ENCODE data around the gene EIF3K.

EIF3K gene

DNA sequence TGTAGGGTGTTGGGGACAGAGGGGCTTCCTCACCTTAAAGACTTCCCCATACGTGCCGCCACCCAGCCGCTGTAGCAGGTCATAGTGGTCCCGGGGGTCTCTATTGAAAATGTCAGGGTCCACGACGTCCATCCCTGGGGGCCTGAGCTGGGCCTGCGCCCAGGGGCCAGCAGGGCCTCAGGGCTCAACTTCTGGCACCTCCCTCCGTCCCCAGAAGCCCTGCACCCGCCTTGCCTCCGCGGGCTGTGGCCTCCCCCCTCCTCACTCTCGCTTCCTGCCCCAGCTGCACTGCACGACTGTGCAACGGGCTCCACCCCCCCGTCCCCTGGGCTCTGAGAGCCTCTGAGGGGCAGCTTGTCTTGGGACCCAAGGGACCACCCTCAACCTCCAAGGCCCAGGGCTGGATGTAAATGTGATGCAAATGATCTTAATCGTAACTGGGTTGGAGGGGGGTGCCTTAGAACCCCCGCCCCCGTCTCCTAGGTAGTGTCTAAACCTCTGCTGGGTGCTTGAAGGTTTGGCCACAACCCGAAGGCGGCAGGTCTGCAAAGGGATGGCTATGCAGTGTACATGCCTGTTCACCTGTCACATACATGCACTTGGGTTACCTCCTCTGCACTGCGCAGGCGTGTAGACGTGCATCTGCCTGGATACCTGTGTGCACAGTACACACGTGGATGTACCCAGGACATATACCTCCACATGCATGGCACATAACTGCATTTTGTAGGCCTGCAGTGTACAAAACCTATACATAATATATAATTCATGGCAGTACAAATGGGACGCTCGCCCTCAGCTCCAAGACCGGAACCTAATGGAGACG, 1.0 kb upstream of the EIF3K start, which contains the start of gene MAP4K1 (continued):
- no peak for TF ChIP-seq SP3 (tag by site-specific recombination; IDR thresholded peaks at IDR 0.05)
- TF ChIP-seq, protein P1, sequence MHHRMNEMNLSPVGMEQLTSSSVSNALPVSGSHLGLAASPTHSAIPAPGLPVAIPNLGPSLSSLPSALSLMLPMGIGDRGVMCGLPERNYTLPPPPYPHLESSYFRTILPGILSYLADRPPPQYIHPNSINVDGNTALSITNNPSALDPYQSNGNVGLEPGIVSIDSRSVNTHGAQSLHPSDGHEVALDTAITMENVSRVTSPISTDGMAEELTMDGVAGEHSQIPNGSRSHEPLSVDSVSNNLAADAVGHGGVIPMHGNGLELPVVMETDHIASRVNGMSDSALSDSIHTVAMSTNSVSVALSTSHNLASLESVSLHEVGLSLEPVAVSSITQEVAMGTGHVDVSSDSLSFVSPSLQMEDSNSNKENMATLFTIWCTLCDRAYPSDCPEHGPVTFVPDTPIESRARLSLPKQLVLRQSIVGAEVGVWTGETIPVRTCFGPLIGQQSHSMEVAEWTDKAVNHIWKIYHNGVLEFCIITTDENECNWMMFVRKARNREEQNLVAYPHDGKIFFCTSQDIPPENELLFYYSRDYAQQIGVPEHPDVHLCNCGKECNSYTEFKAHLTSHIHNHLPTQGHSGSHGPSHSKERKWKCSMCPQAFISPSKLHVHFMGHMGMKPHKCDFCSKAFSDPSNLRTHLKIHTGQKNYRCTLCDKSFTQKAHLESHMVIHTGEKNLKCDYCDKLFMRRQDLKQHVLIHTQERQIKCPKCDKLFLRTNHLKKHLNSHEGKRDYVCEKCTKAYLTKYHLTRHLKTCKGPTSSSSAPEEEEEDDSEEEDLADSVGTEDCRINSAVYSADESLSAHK (tag by site-specific recombination; IDR thresholded peaks at IDR 0.05) = no peak
- no peak for TF ChIP-seq ZNF596 (tag by site-specific recombination; IDR thresholded peaks at IDR 0.05)
- no peak for TF ChIP-seq KLF10 (tag by site-specific recombination; IDR thresholded peaks at IDR 0.05)
- TF ChIP-seq ZNF423 (tag by site-specific recombination; IDR thresholded peaks at IDR 0.05) = no peak
- TF ChIP-seq KLF8 (tag by site-specific recombination; IDR thresholded peaks at IDR 0.05) = no peak
- TF ChIP-seq SP2 (tag by site-specific recombination; IDR thresholded peaks at IDR 0.05) = peak; percentile 12; the same call in 1 of the 2 replicates
- TF ChIP-seq, protein P2, sequence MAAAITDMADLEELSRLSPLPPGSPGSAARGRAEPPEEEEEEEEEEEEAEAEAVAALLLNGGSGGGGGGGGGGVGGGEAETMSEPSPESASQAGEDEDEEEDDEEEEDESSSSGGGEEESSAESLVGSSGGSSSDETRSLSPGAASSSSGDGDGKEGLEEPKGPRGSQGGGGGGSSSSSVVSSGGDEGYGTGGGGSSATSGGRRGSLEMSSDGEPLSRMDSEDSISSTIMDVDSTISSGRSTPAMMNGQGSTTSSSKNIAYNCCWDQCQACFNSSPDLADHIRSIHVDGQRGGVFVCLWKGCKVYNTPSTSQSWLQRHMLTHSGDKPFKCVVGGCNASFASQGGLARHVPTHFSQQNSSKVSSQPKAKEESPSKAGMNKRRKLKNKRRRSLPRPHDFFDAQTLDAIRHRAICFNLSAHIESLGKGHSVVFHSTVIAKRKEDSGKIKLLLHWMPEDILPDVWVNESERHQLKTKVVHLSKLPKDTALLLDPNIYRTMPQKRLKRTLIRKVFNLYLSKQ (tag by site-specific recombination; IDR thresholded peaks at IDR 0.05; ENCODE audit: borderline replicate concordance) = no peak
- TF ChIP-seq ZNF560 (tag by site-specific recombination; IDR thresholded peaks at IDR 0.05; ENCODE audit: borderline replicate concordance) = no peak
- TF ChIP-seq ZNF350 (tag by site-specific recombination; IDR thresholded peaks at IDR 0.05) = no peak
- TF ChIP-seq ZNF404 (tag by site-specific recombination; IDR thresholded peaks at IDR 0.05) = 0 out of 2 replicates have a peak, but pooled peaks have one; percentile 10
- TF ChIP-seq ZSCAN23 (tag by site-specific recombination; IDR thresholded peaks at IDR 0.05) = 0 out of 2 replicates have a peak, but pooled peaks have one; percentile 3
- no peak for TF ChIP-seq ZNF133 (tag by site-specific recombination; IDR thresholded peaks at IDR 0.05)
- no peak for TF ChIP-seq ZNF791 (tag by site-specific recombination; IDR thresholded peaks at IDR 0.05)
- 0 out of 2 replicates have a peak, but pooled peaks have one; percentile 13 for TF ChIP-seq MYNN (tag by site-specific recombination; IDR thresholded peaks at IDR 0.05; ENCODE audit: borderline replicate concordance)
- TF ChIP-seq ZNF600 (tag by site-specific recombination; IDR thresholded peaks at IDR 0.05) = no peak

DNA sequence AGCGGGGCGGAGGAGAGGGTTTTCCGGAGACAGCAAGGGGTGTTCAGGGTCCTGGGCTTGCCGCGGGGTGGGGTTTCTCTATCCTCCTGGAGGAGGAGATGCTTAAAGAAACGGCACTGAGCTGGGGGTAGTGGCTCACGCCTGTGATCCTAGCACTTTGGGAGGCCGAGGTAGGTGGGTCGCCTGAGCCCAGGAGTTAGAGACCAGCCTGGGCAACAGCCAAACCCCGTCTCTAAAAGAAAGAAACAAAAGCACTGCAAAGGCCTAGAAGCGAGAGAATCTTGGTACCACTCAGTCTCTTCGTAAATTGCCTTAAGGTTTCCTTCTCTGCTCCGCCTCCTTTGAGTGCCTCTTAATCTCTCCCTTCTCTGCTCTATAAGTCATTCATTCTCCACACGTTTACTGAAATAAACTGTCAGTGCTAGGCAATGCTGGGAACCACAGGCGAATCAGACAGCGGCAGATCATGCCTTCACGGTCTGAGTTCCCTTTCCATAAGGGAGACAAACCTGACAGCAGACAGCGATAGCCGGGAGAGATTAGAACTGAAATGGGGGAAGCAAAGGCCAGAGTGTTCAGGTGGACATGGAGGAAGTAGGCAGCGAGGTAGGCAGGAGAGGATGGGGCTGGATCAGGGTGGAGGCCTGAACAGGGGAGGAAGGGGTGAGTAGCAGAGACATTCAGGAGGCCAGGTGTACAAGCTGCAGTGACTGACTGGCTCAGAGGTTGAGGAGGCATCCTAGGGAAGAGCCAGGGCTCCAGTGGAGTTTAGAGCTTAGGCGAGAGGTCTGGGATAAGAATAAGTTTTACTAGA, 580 bp downstream of the EIF3K start:
- POLR2A ChIA-PET = interaction anchor here (0.5 to 4.4 kb wide), 48 partner anchors 8 to 1685 kb away, joined by 3 to 84 read pairs (median 6); partner anchors contain the start of genes ACTN4, ECH1, FAM98C and GGN
- TF ChIP-seq, protein P3, sequence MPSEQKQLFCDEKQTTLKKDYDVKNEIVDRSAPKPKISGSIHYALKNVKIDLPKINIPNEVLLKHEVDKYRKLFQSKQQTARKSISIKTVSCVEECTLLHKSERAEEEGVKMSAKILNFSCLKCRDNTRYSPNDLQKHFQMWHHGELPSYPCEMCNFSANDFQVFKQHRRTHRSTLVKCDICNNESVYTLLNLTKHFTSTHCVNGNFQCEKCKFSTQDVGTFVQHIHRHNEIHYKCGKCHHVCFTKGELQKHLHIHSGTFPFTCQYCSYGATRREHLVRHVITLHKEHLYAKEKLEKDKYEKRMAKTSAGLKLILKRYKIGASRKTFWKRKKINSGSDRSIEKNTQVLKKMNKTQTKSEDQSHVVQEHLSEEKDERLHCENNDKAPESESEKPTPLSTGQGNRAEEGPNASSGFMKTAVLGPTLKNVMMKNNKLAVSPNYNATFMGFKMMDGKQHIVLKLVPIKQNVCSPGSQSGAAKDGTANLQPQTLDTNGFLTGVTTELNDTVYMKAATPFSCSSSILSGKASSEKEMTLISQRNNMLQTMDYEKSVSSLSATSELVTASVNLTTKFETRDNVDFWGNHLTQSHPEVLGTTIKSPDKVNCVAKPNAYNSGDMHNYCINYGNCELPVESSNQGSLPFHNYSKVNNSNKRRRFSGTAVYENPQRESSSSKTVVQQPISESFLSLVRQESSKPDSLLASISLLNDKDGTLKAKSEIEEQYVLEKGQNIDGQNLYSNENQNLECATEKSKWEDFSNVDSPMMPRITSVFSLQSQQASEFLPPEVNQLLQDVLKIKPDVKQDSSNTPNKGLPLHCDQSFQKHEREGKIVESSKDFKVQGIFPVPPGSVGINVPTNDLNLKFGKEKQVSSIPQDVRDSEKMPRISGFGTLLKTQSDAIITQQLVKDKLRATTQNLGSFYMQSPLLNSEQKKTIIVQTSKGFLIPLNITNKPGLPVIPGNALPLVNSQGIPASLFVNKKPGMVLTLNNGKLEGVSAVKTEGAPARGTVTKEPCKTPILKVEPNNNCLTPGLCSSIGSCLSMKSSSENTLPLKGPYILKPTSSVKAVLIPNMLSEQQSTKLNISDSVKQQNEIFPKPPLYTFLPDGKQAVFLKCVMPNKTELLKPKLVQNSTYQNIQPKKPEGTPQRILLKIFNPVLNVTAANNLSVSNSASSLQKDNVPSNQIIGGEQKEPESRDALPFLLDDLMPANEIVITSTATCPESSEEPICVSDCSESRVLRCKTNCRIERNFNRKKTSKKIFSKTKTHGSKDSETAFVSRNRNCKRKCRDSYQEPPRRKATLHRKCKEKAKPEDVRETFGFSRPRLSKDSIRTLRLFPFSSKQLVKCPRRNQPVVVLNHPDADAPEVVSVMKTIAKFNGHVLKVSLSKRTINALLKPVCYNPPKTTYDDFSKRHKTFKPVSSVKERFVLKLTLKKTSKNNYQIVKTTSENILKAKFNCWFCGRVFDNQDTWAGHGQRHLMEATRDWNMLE (tag by site-specific recombination; conservative IDR thresholded peaks at IDR 0.05; ENCODE audit: low read depth) = no peak
- TF ChIP-seq GLIS1 (tag by site-specific recombination; IDR thresholded peaks at IDR 0.05) (no peak), MZF1 (tag by site-specific recombination; IDR thresholded peaks at IDR 0.05; ENCODE audit: borderline replicate concordance) (no peak), ZNF138 (tag by site-specific recombination; IDR thresholded peaks at IDR 0.05; ENCODE audit: borderline replicate concordance) (no peak), ZNF514 (tag by site-specific recombination; IDR thresholded peaks at IDR 0.05) (no peak), ZNF747 (tag by site-specific recombination; IDR thresholded peaks at IDR 0.05) (0 out of 2 replicates have a peak, but pooled peaks have one; percentile 22)
- TF ChIP-seq, protein P4, sequence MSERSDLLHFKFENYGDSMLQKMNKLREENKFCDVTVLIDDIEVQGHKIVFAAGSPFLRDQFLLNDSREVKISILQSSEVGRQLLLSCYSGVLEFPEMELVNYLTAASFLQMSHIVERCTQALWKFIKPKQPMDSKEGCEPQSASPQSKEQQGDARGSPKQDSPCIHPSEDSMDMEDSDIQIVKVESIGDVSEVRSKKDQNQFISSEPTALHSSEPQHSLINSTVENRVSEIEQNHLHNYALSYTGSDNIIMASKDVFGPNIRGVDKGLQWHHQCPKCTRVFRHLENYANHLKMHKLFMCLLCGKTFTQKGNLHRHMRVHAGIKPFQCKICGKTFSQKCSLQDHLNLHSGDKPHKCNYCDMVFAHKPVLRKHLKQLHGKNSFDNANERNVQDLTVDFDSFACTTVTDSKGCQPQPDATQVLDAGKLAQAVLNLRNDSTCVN (tag by site-specific recombination; optimal IDR thresholded peaks at IDR 0.05) = no peak

More for the DNA sequence above, 580 bp downstream of the EIF3K start:
- Histone ChIP-seq H3K4me1 (ENCODE audit: control insufficient read depth, insufficient read depth, low read length) (peaks cover 16% of the 10 kb centered on the region), H3K4me3 (ENCODE audit: low read depth, low read length) (peak overlapping the region; percentile 65), H3K36me3 (ENCODE audit: control insufficient read depth in 2 of 2, insufficient read depth in 1 of 2, low read length in 2 of 2) (peaks cover 38 to 40% of the 10 kb centered on the region in 2 experiments), H3K9me3 (ENCODE audit: control insufficient read depth, insufficient read depth, low read depth, low read length) (no peaks in the 10 kb centered on the region), H3K27ac (ENCODE audit: extremely low read depth, low read depth, low read length) (peak overlapping the region; percentile 94)
- CTCF ChIA-PET = interaction anchor here (0.7 to 5.1 kb wide), 8 partner anchors 13 to 217 kb away, joined by 3 to 61 read pairs (median 6); partner anchors contain the start of gene FAM98C

Measured in HEK293 (cell line).